ENCODE results near the gene MLC1. TPM values are rescaled to one million over a fixed set of nuclear protein-coding genes. Genes with fewer than 3 reads are reported as not detected.

MLC1 gene
- total and polyA plus RNA-seq, 2 donors = 0.48 to 2.4 TPM

DNA sequence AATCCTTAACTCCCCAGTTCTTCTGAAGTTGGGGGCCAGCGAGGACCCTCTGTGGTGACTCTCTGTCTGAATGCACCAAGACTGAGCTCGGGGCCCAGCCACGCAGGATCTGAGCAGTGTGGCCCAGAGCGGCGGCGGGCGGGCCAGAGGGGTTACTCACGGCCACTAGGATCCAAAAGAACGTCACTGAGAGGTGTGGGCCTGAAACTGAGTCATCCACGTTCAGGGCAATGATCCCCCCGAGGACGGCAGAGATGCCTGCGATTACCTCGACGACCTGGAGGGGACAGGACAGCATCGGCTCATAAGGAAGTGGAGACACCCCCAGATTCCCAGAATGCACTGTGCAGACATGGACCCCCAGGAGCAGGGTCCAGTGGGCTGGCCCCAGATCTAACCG lies 11.2 kb downstream of the MLC1 start:
- Histone ChIP-seq H3K27ac (ENCODE audit: low read depth in 1 of 2, low read length in 1 of 2) (no peak overlapping the region), H3K4me1 (ENCODE audit: control insufficient read depth in 2 of 2, insufficient read depth in 2 of 2, low read length in 2 of 2) (no peaks in the 10 kb centered on the region), H3K4me3 (ENCODE audit: low read length in 2 of 2) (no peak overlapping the region), H3K36me3 (ENCODE audit: control insufficient read depth in 2 of 2, insufficient read depth in 2 of 2, low read length in 1 of 2) (no peaks in the 10 kb centered on the region), H3K9me3 (ENCODE audit: control insufficient read depth in 2 of 2, insufficient read depth in 1 of 2, low read length in 1 of 2) (peaks cover 0 to 1% of the 10 kb centered on the region in 2 donors), H3K27me3 (ENCODE audit: control insufficient read depth in 2 of 2, insufficient read depth in 1 of 2, low read length in 1 of 2) (no peaks in the 10 kb centered on the region)
- WGBS = 96% methylated on average over 17 of the region's 17 CpGs
- no peak for DNase-seq (ENCODE audit: low read depth in 6 of 9, low spot score in 9 of 9)

DNA sequence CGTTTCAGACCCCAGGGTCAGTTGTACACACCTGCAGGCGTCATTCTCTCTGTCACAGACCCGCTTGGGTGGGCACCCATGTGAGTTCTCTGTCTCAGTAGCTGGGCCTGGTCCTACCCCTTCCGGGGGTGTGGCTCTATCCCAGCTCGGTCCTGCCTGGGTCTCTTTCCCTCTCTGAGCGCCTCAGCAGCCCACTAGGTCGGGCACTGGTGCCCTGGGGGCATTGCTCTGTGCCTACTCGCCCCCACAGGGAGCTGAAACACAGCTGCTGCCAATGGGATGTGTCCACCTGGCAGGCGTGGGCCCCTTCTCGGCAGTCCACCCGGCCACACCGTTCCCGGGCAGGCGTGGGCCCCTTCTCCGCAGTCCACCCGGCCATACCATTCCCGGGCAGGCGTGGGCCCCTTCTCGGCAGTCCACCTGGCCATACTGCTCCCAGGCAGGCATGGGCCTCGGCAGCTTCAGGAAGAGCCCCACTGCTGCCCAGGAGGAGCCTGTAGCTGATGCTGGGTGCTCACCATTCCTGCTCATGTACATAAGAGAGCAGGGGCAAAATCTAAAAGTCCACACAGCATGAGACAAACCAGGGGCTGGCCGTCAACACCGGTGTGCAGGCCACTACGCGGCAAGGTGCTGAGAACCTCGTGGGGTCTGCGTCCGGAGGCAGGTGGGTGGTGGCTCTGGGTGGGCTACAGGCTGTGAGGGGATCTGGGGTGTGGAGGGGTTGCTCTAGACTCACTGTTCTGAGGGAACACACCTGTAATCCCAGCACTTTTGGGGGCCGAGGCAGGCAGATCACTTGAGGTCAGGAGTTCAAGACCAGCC lies 12.3 kb downstream of the MLC1 start:
- no peaks in the 10 kb centered on the region for H3K36me3 ChIP-seq (ENCODE audit: control insufficient read depth in 2 of 2, insufficient read depth in 2 of 2, low read length in 1 of 2)
- no peak for DNase-seq (ENCODE audit: low read depth in 6 of 9, low spot score in 9 of 9)
- H3K4me3 ChIP-seq (ENCODE audit: low read length in 2 of 2) = no peak overlapping the region
- no peaks in the 10 kb centered on the region for H3K4me1 ChIP-seq (ENCODE audit: control insufficient read depth in 2 of 2, insufficient read depth in 2 of 2, low read length in 2 of 2)
- peaks cover 0 to 1% of the 10 kb centered on the region in 2 donors for H3K9me3 ChIP-seq (ENCODE audit: control insufficient read depth in 2 of 2, insufficient read depth in 1 of 2, low read length in 1 of 2)
- H3K27me3 ChIP-seq (ENCODE audit: control insufficient read depth in 2 of 2, insufficient read depth in 1 of 2, low read length in 1 of 2) = no peaks in the 10 kb centered on the region
- 96% methylated on average over 28 of the region's 28 CpGs for WGBS
- no peak overlapping the region for H3K27ac ChIP-seq (ENCODE audit: low read depth in 1 of 2, low read length in 1 of 2)

DNA sequence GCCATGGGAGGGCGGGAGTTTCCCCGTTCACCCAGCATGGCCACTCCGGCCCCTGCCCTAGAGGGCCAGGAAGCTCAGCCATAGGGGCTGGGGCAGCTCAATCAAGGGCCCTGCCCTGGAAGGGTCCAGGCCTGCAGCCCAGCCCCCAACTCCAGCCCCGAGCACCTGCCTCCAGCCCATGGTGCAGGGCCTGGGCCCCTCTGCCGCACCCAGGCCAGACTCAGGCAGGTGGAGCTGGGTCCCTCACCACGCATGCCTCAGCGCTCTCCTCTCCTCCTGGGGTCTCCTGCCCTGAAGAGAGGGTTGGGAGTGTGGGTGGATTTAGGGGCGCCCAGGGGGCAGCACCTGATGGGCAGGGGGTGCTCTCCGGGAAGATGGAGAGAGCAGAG lies 13.1 kb downstream of the MLC1 start:
- no peaks in the 10 kb centered on the region for H3K4me1 ChIP-seq (ENCODE audit: control insufficient read depth in 2 of 2, insufficient read depth in 2 of 2, low read length in 2 of 2)
- DNase-seq (ENCODE audit: low read depth in 6 of 9, low spot score in 9 of 9) = no peak
- no peaks in the 10 kb centered on the region for H3K36me3 ChIP-seq (ENCODE audit: control insufficient read depth in 2 of 2, insufficient read depth in 2 of 2, low read length in 1 of 2)
- WGBS = 97% methylated on average over 9 of the region's 9 CpGs
- no peaks in the 10 kb centered on the region for H3K27me3 ChIP-seq (ENCODE audit: control insufficient read depth in 2 of 2, insufficient read depth in 1 of 2, low read length in 1 of 2)
- H3K27ac ChIP-seq (ENCODE audit: low read depth in 1 of 2, low read length in 1 of 2) = no peak overlapping the region
- H3K4me3 ChIP-seq (ENCODE audit: low read length in 2 of 2) = no peak overlapping the region
- peaks cover 0 to 1% of the 10 kb centered on the region in 2 donors for H3K9me3 ChIP-seq (ENCODE audit: control insufficient read depth in 2 of 2, insufficient read depth in 1 of 2, low read length in 1 of 2)

DNA sequence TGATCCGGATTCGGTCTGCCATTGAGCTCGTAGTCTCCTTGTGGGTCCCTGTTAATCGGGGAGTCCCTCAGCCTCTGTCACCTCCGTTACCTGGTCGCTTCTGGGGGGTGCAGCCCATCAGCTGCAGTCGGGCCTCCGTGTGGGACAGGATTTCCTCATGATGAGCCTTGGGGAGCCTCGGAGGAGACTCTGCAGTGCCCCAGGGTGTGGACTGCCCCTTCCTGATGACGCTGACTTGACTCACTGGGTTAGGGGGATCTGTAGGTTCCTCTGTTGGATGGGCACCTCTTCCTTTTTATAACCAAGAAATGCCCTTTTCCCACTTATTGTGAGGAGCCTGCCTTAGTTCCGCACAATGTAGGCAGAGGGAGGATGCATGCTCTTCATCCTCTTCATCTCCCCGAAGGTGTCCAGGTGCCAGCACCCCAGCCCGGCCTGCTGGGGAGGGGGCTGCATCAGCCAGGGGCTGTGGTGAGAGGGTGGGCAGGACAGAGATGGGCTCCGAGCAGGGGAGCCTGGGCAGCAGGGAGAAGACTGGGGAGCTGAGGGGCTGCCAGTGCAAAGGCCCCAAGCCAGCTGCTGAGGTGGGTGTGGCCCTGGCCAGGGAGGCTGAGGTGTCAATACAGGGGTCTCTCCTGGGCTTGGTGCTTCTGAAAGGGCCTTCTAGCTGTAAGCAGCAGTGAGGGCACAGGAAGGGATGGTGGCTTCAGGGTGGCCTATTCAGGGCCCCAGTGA lies 13.6 kb downstream of the MLC1 start:
- Histone ChIP-seq H3K27ac (ENCODE audit: low read depth in 1 of 2, low read length in 1 of 2) (no peak overlapping the region), H3K27me3 (ENCODE audit: control insufficient read depth in 2 of 2, insufficient read depth in 1 of 2, low read length in 1 of 2) (no peaks in the 10 kb centered on the region), H3K4me3 (ENCODE audit: low read length in 2 of 2) (no peak overlapping the region), H3K36me3 (ENCODE audit: control insufficient read depth in 2 of 2, insufficient read depth in 2 of 2, low read length in 1 of 2) (no peaks in the 10 kb centered on the region), H3K9me3 (ENCODE audit: control insufficient read depth in 2 of 2, insufficient read depth in 1 of 2, low read length in 1 of 2) (no peaks in the 10 kb centered on the region), H3K4me1 (ENCODE audit: control insufficient read depth in 2 of 2, insufficient read depth in 2 of 2, low read length in 2 of 2) (no peaks in the 10 kb centered on the region)
- WGBS = 96% methylated on average over 14 of the region's 14 CpGs
- no peak for DNase-seq (ENCODE audit: low read depth in 6 of 9, low spot score in 9 of 9)

DNA sequence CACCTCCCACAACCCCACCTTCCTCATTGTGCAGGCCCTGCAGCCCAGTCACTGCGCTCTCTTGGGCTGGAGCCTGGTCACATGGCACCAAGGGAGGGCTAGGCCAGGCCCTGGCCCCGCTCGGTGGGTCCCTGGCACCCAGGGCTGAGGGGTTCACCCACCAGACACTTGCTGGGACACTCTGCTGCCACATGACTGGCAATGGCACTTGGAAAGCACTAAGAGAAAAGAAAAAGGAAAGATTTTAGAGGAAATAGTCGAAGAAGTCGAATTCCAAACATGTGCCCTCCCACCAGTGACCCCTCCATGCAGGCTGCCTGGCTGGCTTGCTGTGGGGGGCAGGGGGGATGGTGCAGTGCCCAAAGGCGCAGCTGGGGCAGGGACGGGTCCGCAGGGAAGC lies 14.9 kb downstream of the MLC1 start:
- no peaks in the 10 kb centered on the region for H3K36me3 ChIP-seq (ENCODE audit: control insufficient read depth in 2 of 2, insufficient read depth in 2 of 2, low read length in 1 of 2)
- no peak overlapping the region for H3K27ac ChIP-seq (ENCODE audit: low read depth in 1 of 2, low read length in 1 of 2)
- WGBS = 95% methylated on average over 8 of the region's 8 CpGs
- H3K4me3 ChIP-seq (ENCODE audit: low read length in 2 of 2) = no peak overlapping the region
- no peaks in the 10 kb centered on the region for H3K4me1 ChIP-seq (ENCODE audit: control insufficient read depth in 2 of 2, insufficient read depth in 2 of 2, low read length in 2 of 2)
- no peak for DNase-seq (ENCODE audit: low read depth in 6 of 9, low spot score in 9 of 9)
- no peaks in the 10 kb centered on the region for H3K27me3 ChIP-seq (ENCODE audit: control insufficient read depth in 2 of 2, insufficient read depth in 1 of 2, low read length in 1 of 2)
- no peaks in the 10 kb centered on the region for H3K9me3 ChIP-seq (ENCODE audit: control insufficient read depth in 2 of 2, insufficient read depth in 1 of 2, low read length in 1 of 2)

DNA sequence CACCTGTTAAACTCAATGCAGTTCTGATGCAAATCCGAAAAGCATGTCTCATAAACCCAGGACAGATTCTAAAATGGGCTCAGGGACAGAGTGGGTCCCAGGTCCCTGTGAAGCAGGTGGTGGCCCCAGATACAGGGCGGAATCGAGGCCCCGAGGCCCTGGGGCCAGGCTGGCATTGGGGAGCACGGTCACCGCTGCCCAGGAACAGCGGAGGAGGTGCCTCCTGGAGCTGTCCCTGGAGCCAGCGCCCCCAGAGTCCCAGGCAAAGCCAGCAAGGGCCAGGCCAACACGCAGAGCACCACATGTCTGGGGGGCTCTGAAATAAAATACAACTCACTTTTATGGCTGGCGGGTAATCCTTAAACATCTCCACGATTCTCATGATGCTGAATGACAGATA lies 17.1 kb downstream of the MLC1 start:
- no peaks in the 10 kb centered on the region for H3K36me3 ChIP-seq (ENCODE audit: control insufficient read depth in 2 of 2, insufficient read depth in 2 of 2, low read length in 1 of 2)
- no peak overlapping the region for H3K27ac ChIP-seq (ENCODE audit: low read depth in 1 of 2, low read length in 1 of 2)
- no peaks in the 10 kb centered on the region for H3K27me3 ChIP-seq (ENCODE audit: control insufficient read depth in 2 of 2, insufficient read depth in 1 of 2, low read length in 1 of 2)
- no peaks in the 10 kb centered on the region for H3K9me3 ChIP-seq (ENCODE audit: control insufficient read depth in 2 of 2, insufficient read depth in 1 of 2, low read length in 1 of 2)
- DNase-seq (ENCODE audit: low read depth in 6 of 9, low spot score in 9 of 9) = no peak
- H3K4me1 ChIP-seq (ENCODE audit: control insufficient read depth in 2 of 2, insufficient read depth in 2 of 2, low read length in 2 of 2) = no peaks in the 10 kb centered on the region
- H3K4me3 ChIP-seq (ENCODE audit: low read length in 2 of 2) = no peak overlapping the region
- WGBS = 98% methylated on average over 11 of the region's 11 CpGs

DNA sequence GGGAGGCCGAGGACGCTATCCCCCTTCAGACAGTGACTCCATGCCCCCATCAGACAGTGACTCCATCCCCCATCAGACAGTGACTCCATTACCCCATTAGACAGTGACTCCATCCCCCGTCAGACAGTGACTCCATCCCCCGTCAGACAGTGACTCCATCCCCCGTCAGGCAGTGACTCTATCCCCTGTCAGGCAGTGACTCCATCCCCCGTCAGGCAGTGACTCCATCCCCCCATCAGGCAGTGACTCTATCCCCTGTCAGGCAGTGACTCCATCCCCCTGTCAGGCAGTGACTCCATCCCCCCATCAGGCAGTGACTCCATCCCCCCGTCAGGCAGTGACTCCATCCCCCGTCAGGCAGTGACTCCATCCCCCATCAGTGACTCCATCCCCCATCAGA lies 18.0 kb downstream of the MLC1 start:
- 97% methylated on average over 8 of the region's 8 CpGs for WGBS
- H3K27ac ChIP-seq (ENCODE audit: low read depth in 1 of 2, low read length in 1 of 2) = no peak overlapping the region

DNA sequence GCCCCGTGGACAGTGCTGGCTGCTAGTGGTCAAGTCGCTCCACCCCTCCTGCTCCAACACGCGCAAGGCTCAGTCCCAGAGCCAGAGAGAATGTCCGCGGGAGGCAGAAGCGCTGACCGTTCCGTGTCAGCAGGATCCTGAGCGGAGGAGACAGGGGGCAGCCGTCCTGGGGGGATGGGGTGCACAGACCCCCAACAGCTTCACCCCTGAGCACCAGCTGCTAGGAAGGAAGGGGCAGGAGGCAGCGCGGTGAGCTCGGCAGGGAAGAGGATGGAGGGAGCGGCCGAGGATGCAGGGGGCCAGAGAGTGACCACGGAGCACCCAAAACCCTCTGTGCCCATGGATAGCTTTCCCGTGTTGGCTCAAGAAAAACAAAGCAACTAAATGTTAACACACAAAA lies 20.8 kb downstream of the MLC1 start:
- H3K9me3 ChIP-seq (ENCODE audit: control insufficient read depth in 2 of 2, insufficient read depth in 1 of 2, low read length in 1 of 2) = peaks cover 0 to 3% of the 10 kb centered on the region in 2 donors
- H3K27ac ChIP-seq (ENCODE audit: low read depth in 1 of 2, low read length in 1 of 2) = no peak overlapping the region
- no peak overlapping the region for H3K4me3 ChIP-seq (ENCODE audit: low read length in 2 of 2)
- DNase-seq (ENCODE audit: low read depth in 6 of 9, low spot score in 9 of 9) = no peak
- no peaks in the 10 kb centered on the region for H3K4me1 ChIP-seq (ENCODE audit: control insufficient read depth in 2 of 2, insufficient read depth in 2 of 2, low read length in 2 of 2)
- peaks cover 3 to 25% of the 10 kb centered on the region in 2 donors for H3K27me3 ChIP-seq (ENCODE audit: control insufficient read depth in 2 of 2, insufficient read depth in 1 of 2, low read length in 1 of 2)
- H3K36me3 ChIP-seq (ENCODE audit: control insufficient read depth in 2 of 2, insufficient read depth in 2 of 2, low read length in 1 of 2) = no peaks in the 10 kb centered on the region
- WGBS = 93% methylated on average over 18 of the region's 18 CpGs

More for the DNA sequence above, 18.0 kb downstream of the MLC1 start:
- Histone ChIP-seq H3K4me1 (ENCODE audit: control insufficient read depth in 2 of 2, insufficient read depth in 2 of 2, low read length in 2 of 2) (no peaks in the 10 kb centered on the region), H3K4me3 (ENCODE audit: low read length in 2 of 2) (no peak overlapping the region), H3K27me3 (ENCODE audit: control insufficient read depth in 2 of 2, insufficient read depth in 1 of 2, low read length in 1 of 2) (no peaks in the 10 kb centered on the region), H3K36me3 (ENCODE audit: control insufficient read depth in 2 of 2, insufficient read depth in 2 of 2, low read length in 1 of 2) (no peaks in the 10 kb centered on the region), H3K9me3 (ENCODE audit: control insufficient read depth in 2 of 2, insufficient read depth in 1 of 2, low read length in 1 of 2) (no peaks in the 10 kb centered on the region)
- no peak for DNase-seq (ENCODE audit: low read depth in 6 of 9, low spot score in 9 of 9)

DNA sequence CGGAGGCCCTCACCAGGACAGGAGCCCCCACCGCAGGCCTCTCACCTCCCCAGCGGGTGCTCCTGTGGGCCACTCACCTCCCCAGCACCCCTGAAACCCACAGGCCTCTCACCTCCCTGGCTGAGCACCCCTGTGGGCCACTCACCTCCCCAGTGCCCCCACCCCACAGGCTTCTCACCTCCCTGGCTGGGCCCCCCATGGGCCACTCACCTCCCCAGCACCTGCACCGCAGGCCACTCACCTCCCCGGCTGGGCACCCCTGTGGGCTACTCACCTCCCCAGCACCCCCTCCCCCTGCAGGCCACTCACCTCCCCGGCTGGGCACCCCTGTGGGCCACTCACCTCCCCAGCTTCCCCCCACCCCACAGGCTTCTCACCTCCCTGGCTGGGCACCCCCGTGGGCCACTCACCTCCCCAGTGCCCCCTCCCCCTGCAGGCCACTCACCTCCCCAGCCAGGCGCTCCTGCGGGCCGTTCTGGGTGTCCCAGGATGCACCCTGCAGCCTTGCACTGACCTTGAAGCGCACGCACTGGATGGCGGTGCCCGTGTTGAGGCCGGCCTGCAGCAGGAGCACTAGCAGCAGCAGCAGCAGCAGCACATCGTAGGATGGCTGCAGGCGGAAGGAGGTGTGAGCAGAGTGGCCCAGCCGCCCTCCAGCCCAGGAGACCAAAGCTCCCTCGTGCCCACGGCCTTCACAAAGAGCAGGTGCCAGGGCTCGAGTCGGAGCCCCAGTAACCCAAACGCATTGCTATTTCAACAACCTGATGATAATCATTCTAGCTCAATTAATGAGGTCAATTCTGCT lies 21.4 kb downstream of the MLC1 start:
- no peak for DNase-seq (ENCODE audit: low read depth in 6 of 9, low spot score in 9 of 9)
- peaks cover 9 to 31% of the 10 kb centered on the region in 2 donors for H3K27me3 ChIP-seq (ENCODE audit: control insufficient read depth in 2 of 2, insufficient read depth in 1 of 2, low read length in 1 of 2)
- no peak overlapping the region for H3K4me3 ChIP-seq (ENCODE audit: low read length in 2 of 2)
- no peaks in the 10 kb centered on the region for H3K36me3 ChIP-seq (ENCODE audit: control insufficient read depth in 2 of 2, insufficient read depth in 2 of 2, low read length in 1 of 2)
- 93% methylated on average over 23 of the region's 23 CpGs for WGBS
- H3K27ac ChIP-seq (ENCODE audit: low read depth in 1 of 2, low read length in 1 of 2) = no peak overlapping the region
- H3K9me3 ChIP-seq (ENCODE audit: control insufficient read depth in 2 of 2, insufficient read depth in 1 of 2, low read length in 1 of 2) = peaks cover 0 to 3% of the 10 kb centered on the region in 2 donors
- no peaks in the 10 kb centered on the region for H3K4me1 ChIP-seq (ENCODE audit: control insufficient read depth in 2 of 2, insufficient read depth in 2 of 2, low read length in 2 of 2)

All from thymus (tissue), 11 donors.